GM23338 (cell line): ENCODE measurements around the gene WRNIP1. TPM values are rescaled to one million over a fixed set of nuclear protein-coding genes. Genes with fewer than 3 reads are reported as not detected.
A peak's percentile ranks its signal among the peaks of the same experiment; 100 is the strongest.

Source experiments
- ATAC-seq: fragments of 200-7000 bp; cut with Tn5 transposase; 3 replicates; pipeline ENCODE4 v1.9.1; 2020
- DNase-seq: peaks from one replicate; pipeline ENCODE4 v3.0.0-alpha.2; 2015; ENCODE audit warnings: low spot score
- H2AFZ ChIP-seq: fragments of 200-600 bp; sonication (generic); 2 replicates; pipeline ENCODE4 v1.8.0; 2016; ENCODE audit warnings: antibody characterized with exemption, mild to moderate bottlenecking, moderate library complexity
- H3F3A ChIP-seq: fragments of 200-600 bp; sonication (generic); replicated peaks from 2 replicates; pipeline ENCODE4 v1.8.0; 2017; ENCODE audit warnings: antibody characterized with exemption, mixed run types, low read depth
- H3K27ac ChIP-seq: fragments of 200-600 bp; sonication (generic); 2 replicates; pipeline ENCODE4 v1.6.1; 2016; ENCODE audit warnings: low read depth
- H3K27me3 ChIP-seq: fragments of 200-600 bp; sonication (generic); 2 replicates; pipeline ENCODE4 v1.8.0; 2016; ENCODE audit warnings: mild to moderate bottlenecking, mixed run types, moderate library complexity; ENCODE audit not compliant: insufficient read depth
- H3K36me3 ChIP-seq: fragments of 200-600 bp; sonication (generic); 2 replicates; pipeline ENCODE4 v1.8.0; 2016; ENCODE audit warnings: mild to moderate bottlenecking; ENCODE audit not compliant: insufficient read depth
- H3K4me1 ChIP-seq: fragments of 200-600 bp; sonication (generic); 2 replicates; pipeline ENCODE4 v1.8.0; 2016; ENCODE audit warnings: mild to moderate bottlenecking, moderate library complexity; ENCODE audit not compliant: insufficient read depth
- H3K4me2 ChIP-seq: fragments of 200-600 bp; sonication (generic); 2 replicates; pipeline ENCODE4 v1.7.1; 2017; ENCODE audit warnings: mixed run types
- H3K4me3 ChIP-seq: fragments of 200-600 bp; sonication (generic); 2 replicates; pipeline ENCODE4 v1.6.1; 2016; ENCODE audit warnings: mixed run types
- H3K79me2 ChIP-seq: fragments of 200-600 bp; sonication (generic); replicated peaks from 2 replicates; pipeline ENCODE4 v1.8.0; 2017; ENCODE audit warnings: mild to moderate bottlenecking; ENCODE audit not compliant: insufficient read depth
- H3K9me2 ChIP-seq: fragments of 200-600 bp; sonication (generic); 2 replicates; pipeline ENCODE4 v1.8.0; 2017; ENCODE audit not compliant: insufficient read depth
- H4K20me1 ChIP-seq: fragments of 200-600 bp; sonication (generic); replicated peaks from 2 replicates; pipeline ENCODE4 v1.8.0; 2017; ENCODE audit warnings: mild to moderate bottlenecking; ENCODE audit not compliant: insufficient read depth
- H3K27ac Mint-ChIP-seq: 2 replicates; pipeline ENCODE4 v1.8.0; 2020; ENCODE audit warnings: inconsistent platforms, mild to moderate bottlenecking, moderate library complexity, mixed read lengths
- H3K27me3 Mint-ChIP-seq: 3 replicates; pipeline ENCODE4 v1.8.0; 2022; ENCODE audit warnings: low read depth, mild to moderate bottlenecking, moderate library complexity, mixed read lengths, inconsistent platforms; ENCODE audit not compliant: insufficient read depth, poor library complexity
- H3K36me3 Mint-ChIP-seq: 3 replicates; pipeline ENCODE4 v1.8.0; 2021; ENCODE audit warnings: low read depth, mild to moderate bottlenecking, inconsistent platforms, moderate library complexity, mixed read lengths
- H3K4me1 Mint-ChIP-seq: 3 replicates; pipeline ENCODE4 v1.8.0; 2020; ENCODE audit warnings: mild to moderate bottlenecking, inconsistent platforms, mixed read lengths
- H3K4me3 Mint-ChIP-seq: 3 replicates; pipeline ENCODE4 v1.8.0; 2021; ENCODE audit warnings: moderate library complexity, mild to moderate bottlenecking, inconsistent platforms, mixed read lengths
- H3K9me3 Mint-ChIP-seq: 3 replicates; pipeline ENCODE4 v1.8.0; 2020; ENCODE audit warnings: moderate library complexity, mild to moderate bottlenecking, inconsistent platforms, mixed read lengths
- CTCF ChIP-seq, 2 experiments: fragments of 200-600 bp in 1 of 2; sonication (generic) in 1 of 2; conservative IDR thresholded peaks; 2 replicates each; pipeline versions ENCODE4 v1.5.1 to v1.6.1; 2016 to 2017; ENCODE audit warnings: antibody characterized with exemption in 2 of 2, low read depth in 2 of 2, mild to moderate bottlenecking in 2 of 2, moderate library complexity in 1 of 2
- ETS1 ChIP-seq: IDR thresholded peaks from 2 replicates; pipeline ENCODE4 v1.6.1; 2016; ENCODE audit warnings: antibody characterized with exemption
- EZH2 ChIP-seq: fragments of 200-600 bp; sonication (generic); IDR thresholded peaks from one replicate; pipeline ENCODE4 v1.8.0; 2017; ENCODE audit warnings: antibody characterized with exemption, mild to moderate bottlenecking, low read depth; ENCODE audit not compliant: unreplicated experiment
- JUNB ChIP-seq: IDR thresholded peaks from one replicate; pipeline ENCODE4 v1.6.1; 2016; ENCODE audit warnings: antibody characterized with exemption; ENCODE audit not compliant: unreplicated experiment
- NANOG ChIP-seq: IDR thresholded peaks from 2 replicates; pipeline ENCODE4 v1.6.1; 2016; ENCODE audit warnings: antibody characterized with exemption, borderline replicate concordance
- POLR2AphosphoS5 ChIP-seq: IDR thresholded peaks from 2 replicates; pipeline ENCODE4 v1.6.1; 2016; ENCODE audit warnings: antibody characterized with exemption, low read depth
- REST ChIP-seq: IDR thresholded peaks from one replicate; pipeline ENCODE4 v1.6.1; 2018; ENCODE audit warnings: antibody characterized with exemption; ENCODE audit not compliant: unreplicated experiment
- ZNF114 ChIP-seq: fragments of 250-450 bp; sonication (Bioruptor Pico); IDR thresholded peaks from 2 replicates; pipeline ENCODE4 v1.5.0; 2020; ENCODE audit warnings: mild to moderate bottlenecking, moderate library complexity
- ZNF331 ChIP-seq: fragments of 250-450 bp; sonication (Bioruptor Pico); IDR thresholded peaks from 2 replicates; pipeline ENCODE4 v1.5.0; 2020; ENCODE audit warnings: low read depth, mild to moderate bottlenecking, moderate library complexity
- ZNF462 ChIP-seq: fragments of 250-450 bp; sonication (Bioruptor Pico); IDR thresholded peaks from 2 replicates; pipeline ENCODE4 v1.5.0; 2020; ENCODE audit warnings: mild to moderate bottlenecking, moderate library complexity
- polyA plus RNA-seq: library from polyadenylated mRNA; unstranded; fragments of >200 nt; fragmentation: Nextera tagmentation; extraction: Ambion mirVana; gene quantifications from 2 replicates; pipeline ENCODE4 v1.2.1, GENCODE V29; 2016
- total RNA-seq: library from RNA; depleted of rRNA; stranded (reverse); fragments of >200 nt; shearing (Covaris generic); gene quantifications from 2 replicates; pipeline ENCODE4 v1.2.3, GENCODE V29; 2014

WRNIP1 gene
- total and polyA plus RNA-seq, 2 experiments from 2014 or later = 27.6 to 66.0 TPM

GRCh38 chr6:2766767-2767656, 1.8 kb downstream of the WRNIP1 start:
- H3K4me3 ChIP-seq = peak overlapping the region; percentile 83
- ATAC-seq (no peak), DNase-seq (no peak)
- peaks cover 59% of the 10 kb centered on the region for H3K79me2 ChIP-seq
- H3K36me3 ChIP-seq = no peaks in the 10 kb centered on the region
- H3K27me3 ChIP-seq = peaks cover 5% of the 10 kb centered on the region; the same call in 1 of the 2 replicates
- 0 out of 3 replicates have a peak, but pooled peaks cover 4% of the 10 kb centered on the region for H3K9me3 Mint-ChIP-seq
- peaks cover 52% of the 10 kb centered on the region for H4K20me1 ChIP-seq
- peaks cover 35% of the 10 kb centered on the region for H3K4me1 ChIP-seq
- no peaks in the 10 kb centered on the region for H3K9me2 ChIP-seq
- TF ChIP-seq JUNB = no peak
- TF ChIP-seq ZNF114 (CRISPR knock-in tag) = no peak
- TF ChIP-seq EZH2 = no peak
- no peak for TF ChIP-seq CTCF (conservative IDR thresholded peaks at IDR 0.05; ENCODE audit: low read depth in 2 of 2)
- TF ChIP-seq ETS1 = no peak
- TF ChIP-seq ZNF331 (CRISPR knock-in tag) = no peak
- no peak for TF ChIP-seq NANOG
- TF ChIP-seq POLR2AphosphoS5 = no peak
- TF ChIP-seq ZNF462 (CRISPR knock-in tag) = no peak
- TF ChIP-seq REST = no peak
- H3K4me2 ChIP-seq = peak overlapping the region; percentile 94
- H3K4me3 Mint-ChIP-seq = peak overlapping the region; percentile 90
- no peak overlapping the region for H3K27ac Mint-ChIP-seq
- no peak overlapping the region for H3K27ac ChIP-seq
- H3K4me1 Mint-ChIP-seq = peaks cover 38% of the 10 kb centered on the region
- peaks cover 12% of the 10 kb centered on the region; the same call in 2 of the 3 replicates for H3K36me3 Mint-ChIP-seq
- peaks cover 7% of the 10 kb centered on the region for H3K27me3 Mint-ChIP-seq
- no peaks in the 10 kb centered on the region for H3F3A ChIP-seq
- H2AFZ ChIP-seq = no peak overlapping the region
